H1 (cell line): Measurements from ENCODE around the gene COL26A1. TPM values are rescaled to one million over a fixed set of nuclear protein-coding genes. Genes with fewer than 3 reads are reported as not detected.

Experiments
- CTCF ChIA-PET: fragments of 300-600 bp; sonication (Branson Sonifier 250); formaldehyde crosslinking; loops from one replicate; lab custom pipeline; 2021; ENCODE audit not compliant: partially characterized antibody; lab: Charles Lee
- POLR2A ChIA-PET: fragments of 300-600 bp; sonication (Branson Sonifier 250); formaldehyde crosslinking; loops from one replicate; lab custom pipeline; 2021; ENCODE audit warnings: inconsistent platforms; ENCODE audit not compliant: partially characterized antibody; lab: Charles Lee
- DNase-seq, 2 experiments: peaks; one replicate each; pipeline versions ENCODE4 v3.0.0 to v3.0.0-alpha.2; 2010 to 2022; ENCODE audit warnings: low spot score in 2 of 2, low read depth in 1 of 2, mixed read lengths in 1 of 2
- FAIRE-seq: peaks from 2 replicates; lab custom pipeline; 2011; peaks lifted over from hg19 to GRCh38; lab: Jason Lieb, UNC
- H2AFZ ChIP-seq: 2 replicates; pipeline ENCODE4 v1.8.1; 2012; ENCODE audit warnings: low read length, inconsistent platforms
- H2AK5ac ChIP-seq: 2 replicates; pipeline ENCODE4 v1.6.1; 2013; ENCODE audit warnings: low read depth, low read length
- H2BK120ac ChIP-seq: replicated peaks from 2 replicates; pipeline ENCODE3; 2013; ENCODE audit warnings: low read depth, low read length, inconsistent platforms
- H2BK12ac ChIP-seq: 2 replicates; pipeline ENCODE4 v1.6.1; 2013; ENCODE audit warnings: low read depth, low read length
- H2BK15ac ChIP-seq: 2 replicates; pipeline ENCODE4 v1.6.1; 2013; ENCODE audit warnings: low read length
- H2BK20ac ChIP-seq: 2 replicates; pipeline ENCODE4 v1.6.1; 2013; ENCODE audit warnings: low read length
- H2BK5ac ChIP-seq: 2 replicates; pipeline ENCODE4 v1.6.1; 2013; ENCODE audit warnings: low read depth, low read length
- H3K14ac ChIP-seq: 2 replicates; pipeline ENCODE4 v1.6.1; 2013; ENCODE audit warnings: inconsistent platforms; ENCODE audit not compliant: insufficient read length
- H3K18ac ChIP-seq: 2 replicates; pipeline ENCODE4 v1.6.1; 2013; ENCODE audit warnings: low read length; ENCODE audit errors: extremely low read depth
- H3K23ac ChIP-seq: 2 replicates; pipeline ENCODE4 v1.6.1; 2013; ENCODE audit warnings: inconsistent platforms; ENCODE audit not compliant: insufficient read length
- H3K23me2 ChIP-seq: 2 replicates; pipeline ENCODE4 v1.6.1; 2013; ENCODE audit warnings: low read depth, low read length
- H3K27ac ChIP-seq: 2 replicates; pipeline ENCODE4 v1.6.1; 2011; ENCODE audit warnings: low read depth, low read length, inconsistent platforms
- H3K27me3 ChIP-seq, 4 experiments: replicated peaks in 1 of 4; 1 replicate in 1 of 4; 2 replicates in 3 of 4; pipeline versions ENCODE4 v1.6.1 to v1.8.1; 2011 to 2013; ENCODE audit warnings: low read length in 3 of 4, mild to moderate bottlenecking in 3 of 4, inconsistent platforms in 2 of 4, mixed read lengths in 2 of 4, moderate library complexity in 1 of 4; ENCODE audit not compliant: control insufficient read depth in 3 of 4, insufficient read depth in 3 of 4; ENCODE audit errors: extremely low read depth in 1 of 4
- H3K36me3 ChIP-seq, 4 experiments: 2 replicates each; pipeline versions ENCODE4 v1.6.1 to v1.8.1; 2011 to 2013; ENCODE audit warnings: mild to moderate bottlenecking in 4 of 4, low read length in 3 of 4, moderate library complexity in 2 of 4, control low read depth in 1 of 4, inconsistent platforms in 1 of 4; ENCODE audit not compliant: insufficient read depth in 4 of 4, control insufficient read depth in 2 of 4
- H3K4ac ChIP-seq: replicated peaks from 2 replicates; pipeline ENCODE3; 2013; ENCODE audit warnings: low read length, low read depth, mixed read lengths, inconsistent platforms; ENCODE audit not compliant: insufficient read length
- H3K4me1 ChIP-seq, 4 experiments: replicated peaks in 1 of 4; 1 replicate in 1 of 4; 2 replicates in 3 of 4; pipeline versions ENCODE4 v1.6.1 to v1.8.1; 2011 to 2013; ENCODE audit warnings: low read length in 3 of 4, inconsistent platforms in 2 of 4, mixed read lengths in 1 of 4; ENCODE audit not compliant: insufficient read depth in 4 of 4, control insufficient read depth in 3 of 4
- H3K4me2 ChIP-seq, 2 experiments: 2 replicates each; pipeline versions ENCODE4 v1.6.1 to v1.8.1; 2011 to 2013; ENCODE audit warnings: low read depth in 2 of 2, low read length in 2 of 2, control low read depth in 1 of 2, inconsistent platforms in 1 of 2, mild to moderate bottlenecking in 1 of 2; ENCODE audit not compliant: insufficient read depth in 1 of 2
- H3K4me3 ChIP-seq, 4 experiments: fragments of 200-600, 300-600 bp in 1 of 4; sonication (generic), shearing (Covaris generic), sonication (Bioruptor Twin) in 1 of 4; 2 replicates each; pipeline versions ENCODE4 v1.5.1 to v1.8.1; 2011 to 2016; ENCODE audit warnings: low read length in 4 of 4, low read depth in 3 of 4, control low read depth in 2 of 4, inconsistent platforms in 2 of 4, mild to moderate bottlenecking in 2 of 4, mixed read lengths in 1 of 4, moderate library complexity in 1 of 4; ENCODE audit not compliant: insufficient read depth in 2 of 4; ENCODE audit errors: extremely low read depth in 1 of 4
- H3K56ac ChIP-seq: replicated peaks from 2 replicates; pipeline ENCODE3; 2013; ENCODE audit warnings: low read depth, mild to moderate bottlenecking, mixed read lengths, low read length, inconsistent platforms; ENCODE audit not compliant: insufficient read length
- H3K79me1 ChIP-seq: 2 replicates; pipeline ENCODE4 v1.6.1; 2013; ENCODE audit warnings: low read depth, low read length, control low read depth
- H3K79me2 ChIP-seq, 2 experiments: 2 replicates each; pipeline versions ENCODE4 v1.6.1 to v1.8.1; 2012 to 2013; ENCODE audit warnings: low read length in 2 of 2, mild to moderate bottlenecking in 2 of 2, inconsistent platforms in 1 of 2; ENCODE audit not compliant: insufficient read depth in 2 of 2, control insufficient read depth in 1 of 2
- H3K9ac ChIP-seq, 4 experiments: replicated peaks in 1 of 4; 1 replicate in 1 of 4; 2 replicates in 3 of 4; pipeline versions ENCODE4 v1.6.1 to v1.8.1; 2011 to 2013; ENCODE audit warnings: low read depth in 3 of 4, low read length in 3 of 4, control low read depth in 2 of 4, mild to moderate bottlenecking in 2 of 4, moderate library complexity in 2 of 4, inconsistent platforms in 1 of 4; ENCODE audit errors: extremely low read depth in 1 of 4
- H3K9me3 ChIP-seq, 2 experiments: 2 replicates each; pipeline versions ENCODE4 v1.6.1 to v1.8.1; 2012 to 2013; ENCODE audit warnings: mild to moderate bottlenecking in 2 of 2, moderate library complexity in 2 of 2, control low read depth in 1 of 2, inconsistent platforms in 1 of 2, low read depth in 1 of 2, low read length in 1 of 2, mixed read lengths in 1 of 2; ENCODE audit not compliant: insufficient read depth in 2 of 2
- H4K20me1 ChIP-seq, 2 experiments: replicated peaks in 1 of 2; 2 replicates each; pipeline versions ENCODE3 to v1.8.1; 2011 to 2013; ENCODE audit warnings: inconsistent platforms in 2 of 2, low read length in 2 of 2, mild to moderate bottlenecking in 1 of 2; ENCODE audit not compliant: insufficient read depth in 2 of 2, control insufficient read depth in 1 of 2
- H4K5ac ChIP-seq: 2 replicates; pipeline ENCODE4 v1.6.1; 2013; ENCODE audit warnings: low read length, low read depth, mixed read lengths, inconsistent platforms; ENCODE audit not compliant: insufficient read length
- H4K8ac ChIP-seq: 2 replicates; pipeline ENCODE4 v1.8.0; 2013; ENCODE audit warnings: mild to moderate bottlenecking, moderate library complexity, low read length, inconsistent platforms; ENCODE audit not compliant: insufficient read depth; ENCODE audit errors: extremely low read depth
- H4K91ac ChIP-seq: replicated peaks from 2 replicates; pipeline ENCODE3; 2013; ENCODE audit warnings: low read length, mixed read lengths, inconsistent platforms; ENCODE audit not compliant: insufficient read length
- ASH2L ChIP-seq: fragments of 200-600, 300-600 bp; sonication (generic); IDR thresholded peaks from one replicate; pipeline ENCODE4 v1.7.1; 2017; ENCODE audit warnings: low read length
- CBX8 ChIP-seq: fragments of 300-800, 300-1000 bp; sonication (generic); IDR thresholded peaks from 2 replicates; pipeline ENCODE4 v1.7.1; 2016; ENCODE audit warnings: low read depth, low read length, borderline replicate concordance
- CHD2 ChIP-seq: IDR thresholded peaks from 2 replicates; pipeline ENCODE4 v1.6.1; 2012; ENCODE audit warnings: low read length, improper control_type of control experiment
- EZH2 ChIP-seq: fragments of 200-600 bp; sonication (generic); IDR thresholded peaks from 2 replicates; pipeline ENCODE4 v1.7.1; 2012; ENCODE audit warnings: low read depth, mild to moderate bottlenecking, moderate library complexity, low read length, inconsistent platforms; ENCODE audit not compliant: severe bottlenecking
- FOSL1 ChIP-seq: IDR thresholded peaks from 2 replicates; pipeline ENCODE4 v1.6.1; 2011; ENCODE audit warnings: mild to moderate bottlenecking, low read depth, low read length, moderate library complexity; ENCODE audit not compliant: insufficient read depth
- JUND ChIP-seq: IDR thresholded peaks from 2 replicates; pipeline ENCODE4 v1.6.1; 2011; ENCODE audit warnings: mild to moderate bottlenecking, improper control_type of control experiment, low read length
- NRF1 ChIP-seq: IDR thresholded peaks from 2 replicates; pipeline ENCODE4 v1.6.1; 2011; ENCODE audit warnings: mild to moderate bottlenecking, low read depth, low read length, improper control_type of control experiment
- POLR2AphosphoS5 ChIP-seq: IDR thresholded peaks from 2 replicates; pipeline ENCODE4 v1.6.1; 2011; ENCODE audit warnings: low read depth, low read length
- RFX5 ChIP-seq: IDR thresholded peaks from 2 replicates; pipeline ENCODE4 v1.6.1; 2011; ENCODE audit warnings: low read depth, low read length, improper control_type of control experiment, borderline replicate concordance
- RXRA ChIP-seq: IDR thresholded peaks from 2 replicates; pipeline ENCODE4 v1.6.1; 2011; ENCODE audit warnings: low read depth, mild to moderate bottlenecking, low read length, moderate library complexity; ENCODE audit not compliant: insufficient read depth
- SP2 ChIP-seq: IDR thresholded peaks from 2 replicates; pipeline ENCODE4 v1.6.1; 2012; ENCODE audit warnings: mild to moderate bottlenecking, low read length, inconsistent platforms
- SP4 ChIP-seq: IDR thresholded peaks from 2 replicates; pipeline ENCODE4 v1.6.1; 2012; ENCODE audit warnings: low read length, inconsistent platforms
- TAF1 ChIP-seq: IDR thresholded peaks from 2 replicates; pipeline ENCODE4 v1.6.1; 2011; ENCODE audit warnings: mild to moderate bottlenecking, low read depth, low read length
- TBP ChIP-seq: IDR thresholded peaks from 2 replicates; pipeline ENCODE4 v1.6.1; 2011; ENCODE audit warnings: low read depth, low read length, improper control_type of control experiment
- USF2 ChIP-seq: IDR thresholded peaks from 2 replicates; pipeline ENCODE4 v1.6.1; 2011; ENCODE audit warnings: low read length, improper control_type of control experiment
- WGBS, 2 experiments: shearing (Covaris generic) in 1 of 2; methylation state at CpG; one replicate each; pipeline versions ENCODE4 v1.1.6 to v1.1.7; 2013 to 2015; ENCODE audit warnings: low lambda C conversion rate in 2 of 2, mixed read lengths in 2 of 2, inconsistent platforms in 1 of 2, low coverage in 1 of 2, missing lambda C conversion rate in 1 of 2; ENCODE audit not compliant: insufficient replicate concordance in 2 of 2, insufficient coverage in 1 of 2, insufficient read length in 1 of 2; ENCODE audit errors: extremely low coverage in 1 of 2, missing lambda C conversion rate in 1 of 2; 5-methylcytosine and 5-hydroxymethylcytosine counted together
- polyA plus RNA-seq, 7 experiments: library from polyadenylated mRNA; depleted of rRNA in 3 of 7; stranded (reverse) in 5 of 7; unstranded in 2 of 7; fragments of >200 nt in 5 of 7; fragments of 200-250 nt in 2 of 7; gene quantifications; 1 replicate in 5 of 7; 2 replicates in 1 of 7; 4 replicates in 1 of 7; pipeline versions ENCODE4 v1.2.1 to v1.2.3, GENCODE V29; 2011 to 2013; ENCODE audit warnings: missing spikeins in 2 of 7, mixed read lengths in 2 of 7
- total RNA-seq: library from RNA; stranded (reverse); fragmentation: NEBNext Ultra II Directional; extraction: Animal tissue kit (Norgen Biotek cat#: 25700); gene quantifications from 2 replicates; pipeline ENCODE4 v1.2.1, GENCODE V29; 2021

COL26A1 gene
- total and polyA plus RNA-seq, 2 of the 8 experiments (the other 6 are each of a cell fraction or from before 2014, with no cell fraction given), result 51.1 to 68.8 TPM

GRCh38 chr7:101347477-101347876 lies 15.2 kb upstream of the COL26A1 start:
- CTCF ChIA-PET, result interaction anchor here (0.9 to 1.0 kb wide), 2 partner anchors 159 to 196 kb away, joined by 3 read pairs; no protein-coding TSS in a partner anchor
- Histone ChIP-seq H2AK5ac (no peak overlapping the region), H4K20me1 (no peaks in the 10 kb centered on the region)
- TF ChIP-seq TAF1 (no peak), TBP (no peak), ASH2L (no peak), RFX5 (no peak), JUND (no peak), SP2 (no peak), SP4 (no peak), NRF1 (no peak), POLR2AphosphoS5 (no peak), CHD2 (no peak), RXRA (no peak), FOSL1 (no peak), CBX8 (no peak), USF2 (no peak), EZH2 (no peak)

More at GRCh38 chr7:101347477-101347876, 15.2 kb upstream of the COL26A1 start:
- Histone ChIP-seq H2BK5ac (no peak overlapping the region), H3K9ac (no peak overlapping the region), H4K5ac (no peak overlapping the region), H3K9me3 (no peaks in the 10 kb centered on the region), H3K4ac (no peak overlapping the region), H2AFZ (no peak overlapping the region), H3K23ac (no peak overlapping the region), H3K27me3 (no peaks in the 10 kb centered on the region), H3K79me2 (no peaks in the 10 kb centered on the region), H3K56ac (no peak overlapping the region), H3K27ac (no peak overlapping the region), H3K14ac (no peak overlapping the region), H3K79me1 (no peaks in the 10 kb centered on the region), H4K8ac (no peak overlapping the region), H3K18ac (no peak overlapping the region), H4K91ac (no peak overlapping the region), H2BK120ac (no peak overlapping the region), H2BK15ac (no peak overlapping the region), H2BK12ac (no peak overlapping the region), H3K4me2 (no peak overlapping the region), H3K4me1 (no peaks in the 10 kb centered on the region), H3K4me3 (no peak overlapping the region), H3K36me3 (0 out of 8 replicates have a peak, but pooled peaks cover 0 to 3% (median 0%) of the 10 kb centered on the region in 4 experiments), H2BK20ac (no peak overlapping the region), H3K23me2 (no peaks in the 10 kb centered on the region)
- DNase-seq (no peak), FAIRE-seq (no peak)
- POLR2A ChIA-PET, result interaction anchor here (0.7 to 1.8 kb wide), 4 partner anchors 10 to 159 kb away, joined by 3 to 4 read pairs (median 3); no protein-coding TSS in a partner anchor
- 89% methylated on average over 13 of the region's 15 CpGs; no CpG with 5 or more reads in 1 of the 2 experiments for WGBS, 2 experiments
